OCI-LY7 (cell line): ENCODE results near the gene ZNF138. TPM values are rescaled to one million over a fixed set of nuclear protein-coding genes. Genes with fewer than 3 reads are reported as not detected.

ENCODE experiments used
- BruUV-seq: library from RNA; stranded (reverse); fragments of 400-500 nt; replicated peaks from 2 replicates; lab custom pipeline; 2021; lab: Mats Ljungman, UMichigan
- CTCF ChIA-PET: fragments of 300-600 bp; sonication (Branson Sonifier 250); formaldehyde crosslinking; loops from one replicate; lab custom pipeline; 2022; ENCODE audit warnings: antibody characterized with exemption; ENCODE audit not compliant: unreplicated experiment; lab: Charles Lee
- POLR2A ChIA-PET: fragments of 300-600 bp; sonication (Branson Sonifier 250); formaldehyde crosslinking; loops from one replicate; lab custom pipeline; 2022; ENCODE audit warnings: antibody characterized with exemption; lab: Charles Lee
- DNase-seq: peaks from one replicate; pipeline ENCODE4 v3.0.0-alpha.2; 2015; ENCODE audit warnings: low spot score
- H2AFZ ChIP-seq: fragments of 200-600 bp; sonication (generic), shearing (Covaris generic); 2 replicates; pipeline ENCODE4 v1.6.1; 2014; ENCODE audit warnings: mild to moderate bottlenecking, antibody characterized with exemption, low read length, moderate library complexity
- H3K27ac ChIP-seq: fragments of 200-600 bp; sonication (generic); 2 replicates; pipeline ENCODE4 v1.5.1; 2014; ENCODE audit warnings: mixed run types, low read depth, mild to moderate bottlenecking, moderate library complexity, low read length, inconsistent platforms; ENCODE audit not compliant: poor library complexity, severe bottlenecking
- H3K36me3 ChIP-seq: fragments of 200-600 bp; sonication (generic); 2 replicates; pipeline ENCODE4 v1.6.1; 2014; ENCODE audit warnings: mild to moderate bottlenecking, antibody characterized with exemption, low read length, moderate library complexity, mixed read lengths; ENCODE audit not compliant: insufficient read depth
- H3K4me1 ChIP-seq: fragments of 200-600 bp; sonication (generic); 2 replicates; pipeline ENCODE4 v1.5.1; 2014; ENCODE audit warnings: mild to moderate bottlenecking, low read length; ENCODE audit not compliant: insufficient read depth, poor library complexity, severe bottlenecking
- H3K4me2 ChIP-seq: fragments of 200-600 bp; sonication (generic); 2 replicates; pipeline ENCODE4 v1.6.1; 2014; ENCODE audit warnings: mild to moderate bottlenecking, low read length
- H3K4me3 ChIP-seq: fragments of 200-600 bp; sonication (generic); 2 replicates; pipeline ENCODE4 v1.5.1; 2014; ENCODE audit warnings: mild to moderate bottlenecking, low read depth, low read length; ENCODE audit not compliant: poor library complexity, severe bottlenecking
- H3K79me2 ChIP-seq: fragments of 200-600 bp; sonication (generic); 2 replicates; pipeline ENCODE4 v1.6.1; 2016; ENCODE audit warnings: low read depth, mild to moderate bottlenecking, low read length, moderate library complexity, mixed read lengths; ENCODE audit not compliant: insufficient read depth
- H3K9me2 ChIP-seq: fragments of 200-600 bp; sonication (generic); 2 replicates; pipeline ENCODE4 v1.6.1; 2016; ENCODE audit warnings: mild to moderate bottlenecking, low read length, mixed read lengths; ENCODE audit not compliant: insufficient read depth
- H3K9me3 ChIP-seq: fragments of 200-600 bp; sonication (generic); 2 replicates; pipeline ENCODE4 v1.6.1; 2014; ENCODE audit warnings: mild to moderate bottlenecking, mixed run types, low read length, mixed read lengths
- H4K20me1 ChIP-seq: fragments of 200-600 bp; sonication (generic); 2 replicates; pipeline ENCODE4 v1.6.1; 2014; ENCODE audit warnings: mild to moderate bottlenecking, antibody characterized with exemption, low read length, moderate library complexity, mixed read lengths; ENCODE audit not compliant: insufficient read depth
- EZH2phosphoT487 ChIP-seq: fragments of 200-600 bp; sonication (generic); IDR thresholded peaks from 2 replicates; pipeline ENCODE4 v1.6.1; 2018; ENCODE audit warnings: low read depth, borderline replicate concordance, mild to moderate bottlenecking, mixed run types, antibody characterized with exemption, low read length, moderate library complexity, mixed read lengths
- intact Hi-C: fragments of 100-400 bp; cut with micrococcal nuclease; formaldehyde crosslinking; loops from one replicate; pipeline ENCODE4 v1.10.0; 2022; ENCODE audit not compliant: unreplicated experiment
- total RNA-seq, 2 experiments: library from RNA; depleted of rRNA in 1 of 2; stranded (reverse); fragments of >200 nt in 1 of 2; shearing (Covaris generic) in 1 of 2; gene quantifications; 2 replicates each; pipeline ENCODE4 v1.2.3, GENCODE V29; 2014 to 2022
- TF ChIP-seq, protein P1 (sequence below): fragments of 200-600 bp; sonication (generic); conservative IDR thresholded peaks from 2 replicates; pipeline ENCODE4 v1.5.1; 2014; ENCODE audit warnings: mild to moderate bottlenecking, antibody characterized with exemption, low read length, moderate library complexity, mixed read lengths

ZNF138 gene
- total RNA-seq, 2 experiments from 2014 or later = 23.5 to 25.6 TPM

DNA sequence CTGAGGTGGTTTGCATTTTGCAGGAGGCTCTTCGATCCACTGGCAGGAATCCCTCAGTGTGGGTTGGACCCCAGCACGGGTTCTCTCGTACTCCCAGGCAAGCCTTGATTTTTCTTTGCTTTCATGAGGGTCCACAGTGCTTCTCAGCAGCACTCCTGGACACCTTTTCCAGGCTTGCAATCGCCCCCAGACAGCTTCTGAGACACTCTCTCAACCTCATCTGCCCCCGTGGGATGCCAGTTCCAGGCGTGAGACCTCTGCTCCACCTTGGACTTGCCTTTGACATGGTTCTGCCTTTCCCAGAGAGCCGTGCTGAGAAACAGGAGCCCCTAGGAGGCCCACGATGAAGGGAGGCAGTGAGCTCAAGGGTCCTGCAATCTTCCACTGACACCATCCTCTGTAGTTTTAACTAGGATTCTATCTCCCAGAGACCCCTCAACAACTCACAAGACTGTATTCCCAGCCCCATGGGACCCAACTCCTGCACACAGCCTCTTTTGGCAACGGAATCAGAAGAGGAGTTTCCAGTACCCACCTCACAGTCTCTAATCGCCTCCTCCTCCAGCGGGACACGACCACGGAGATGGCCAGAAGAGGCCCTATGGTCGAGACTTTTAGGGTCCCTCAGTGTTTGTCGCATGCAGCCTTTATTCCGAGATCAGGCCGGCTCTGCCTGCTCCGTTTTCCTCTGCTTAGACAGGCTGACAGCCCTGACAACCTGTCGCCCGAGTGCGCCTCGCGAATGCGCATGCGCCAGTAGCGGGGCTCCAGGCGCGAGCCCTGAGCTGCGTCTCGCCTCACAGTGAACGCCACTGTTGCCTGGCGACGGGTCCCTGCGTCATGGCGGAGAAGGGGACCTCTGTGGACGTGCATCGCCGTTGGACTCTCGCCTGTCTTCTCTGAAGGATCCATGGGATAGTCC is 82.8 kb downstream of the ZNF138 start:
- Histone ChIP-seq H4K20me1 (no peaks in the 10 kb centered on the region), H3K36me3 (no peaks in the 10 kb centered on the region), H3K4me3 (no peak overlapping the region), H3K27ac (no peak overlapping the region), H2AFZ (no peak overlapping the region), H3K9me3 (no peaks in the 10 kb centered on the region), H3K4me1 (no peaks in the 10 kb centered on the region), H3K4me2 (peak overlapping the region; percentile 31; the same call in 1 of the 2 replicates), H3K9me2 (no peaks in the 10 kb centered on the region), H3K79me2 (no peaks in the 10 kb centered on the region)
- no peak for DNase-seq
- no TSS peak for BruUV-seq
- intact Hi-C loops = no loop called here
- CTCF ChIA-PET = no interaction called here
- TF ChIP-seq, protein P1, sequence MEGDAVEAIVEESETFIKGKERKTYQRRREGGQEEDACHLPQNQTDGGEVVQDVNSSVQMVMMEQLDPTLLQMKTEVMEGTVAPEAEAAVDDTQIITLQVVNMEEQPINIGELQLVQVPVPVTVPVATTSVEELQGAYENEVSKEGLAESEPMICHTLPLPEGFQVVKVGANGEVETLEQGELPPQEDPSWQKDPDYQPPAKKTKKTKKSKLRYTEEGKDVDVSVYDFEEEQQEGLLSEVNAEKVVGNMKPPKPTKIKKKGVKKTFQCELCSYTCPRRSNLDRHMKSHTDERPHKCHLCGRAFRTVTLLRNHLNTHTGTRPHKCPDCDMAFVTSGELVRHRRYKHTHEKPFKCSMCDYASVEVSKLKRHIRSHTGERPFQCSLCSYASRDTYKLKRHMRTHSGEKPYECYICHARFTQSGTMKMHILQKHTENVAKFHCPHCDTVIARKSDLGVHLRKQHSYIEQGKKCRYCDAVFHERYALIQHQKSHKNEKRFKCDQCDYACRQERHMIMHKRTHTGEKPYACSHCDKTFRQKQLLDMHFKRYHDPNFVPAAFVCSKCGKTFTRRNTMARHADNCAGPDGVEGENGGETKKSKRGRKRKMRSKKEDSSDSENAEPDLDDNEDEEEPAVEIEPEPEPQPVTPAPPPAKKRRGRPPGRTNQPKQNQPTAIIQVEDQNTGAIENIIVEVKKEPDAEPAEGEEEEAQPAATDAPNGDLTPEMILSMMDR = no peak
- no peak for TF ChIP-seq EZH2phosphoT487
- POLR2A ChIA-PET = no interaction called here

DNA sequence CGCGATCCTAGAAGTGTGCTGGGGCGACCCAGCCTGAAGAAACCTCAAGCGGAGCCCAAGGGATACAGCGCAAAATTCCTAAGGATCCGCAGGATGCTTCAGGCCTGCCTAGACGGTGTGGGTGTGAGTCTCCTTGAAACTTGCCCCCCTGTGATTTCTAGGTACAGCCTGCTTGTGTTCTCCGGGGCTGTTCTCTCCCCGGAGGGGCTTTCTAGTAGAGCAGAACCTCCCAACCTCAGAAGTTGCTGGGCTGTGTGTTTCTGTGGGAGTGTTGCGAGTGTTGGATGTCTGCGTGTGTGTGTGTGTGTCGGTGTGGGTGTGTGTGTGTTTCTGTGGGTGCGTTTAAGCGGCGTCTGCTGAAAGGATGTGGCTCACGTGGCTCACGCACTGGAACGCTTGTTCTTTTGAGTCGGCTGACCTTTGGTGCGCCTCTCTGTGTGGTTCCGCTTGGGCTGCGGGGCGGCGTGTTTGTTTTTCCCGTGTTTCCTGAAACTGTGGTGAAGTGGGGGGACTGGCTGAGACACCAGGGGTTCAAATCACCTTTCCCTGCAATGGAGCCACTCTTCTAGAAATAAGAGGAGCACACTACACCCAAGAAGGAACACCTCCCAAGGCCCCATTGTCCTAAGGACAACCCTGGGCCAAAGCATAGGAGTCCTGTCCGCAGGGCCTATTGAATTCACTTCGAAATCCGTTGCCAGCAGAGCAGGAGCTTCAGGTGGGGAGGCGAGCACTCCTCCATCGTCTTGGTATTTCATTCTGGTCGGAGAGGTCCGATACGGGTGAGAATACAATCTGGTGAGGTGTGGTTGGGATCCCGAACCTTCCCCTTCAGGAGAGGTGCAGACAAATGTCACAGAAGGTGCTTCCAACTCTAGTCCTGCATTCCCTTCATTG is 83.7 kb downstream of the ZNF138 start:
- ChIA-PET CTCF (no interaction called here), POLR2A (no interaction called here)
- Histone ChIP-seq H3K27ac (no peak overlapping the region), H3K36me3 (no peaks in the 10 kb centered on the region), H3K4me2 (peak overlapping the region; percentile 31; the same call in 1 of the 2 replicates), H4K20me1 (no peaks in the 10 kb centered on the region), H3K79me2 (no peaks in the 10 kb centered on the region), H2AFZ (no peak overlapping the region), H3K9me2 (no peaks in the 10 kb centered on the region), H3K4me1 (no peaks in the 10 kb centered on the region), H3K9me3 (no peaks in the 10 kb centered on the region), H3K4me3 (no peak overlapping the region)
- intact Hi-C loops = no loop called here
- no TSS peak for BruUV-seq
- no peak for TF ChIP-seq EZH2phosphoT487
- TF ChIP-seq, protein P1 = no peak
- no peak for DNase-seq
